RPMI7951 (cell line): Measurements from ENCODE around the gene CGA. TPM values are rescaled to one million over a fixed set of nuclear protein-coding genes. Genes with fewer than 3 reads are reported as not detected.

Source experiments
- DNase-seq: peaks from one replicate; pipeline ENCODE4 v3.0.0-alpha.2; 2012; ENCODE audit warnings: low read depth
- total RNA-seq: library from RNA; depleted of rRNA; stranded (reverse); fragments of >200 nt; shearing (Covaris generic); gene quantifications from 2 replicates; pipeline ENCODE4 v1.2.3, GENCODE V29; 2014; rRNA removed

Gene CGA
- total RNA-seq, 1 experiment from 2014 or later = not detected

GRCh38 chr6:87088076-87088475 lies 6.8 kb downstream of the CGA start:
- DNase-seq = no peak

GRCh38 chr6:87082160-87082721 lies 12.7 kb downstream of the CGA start:
- DNase-seq = no peak

- DNase-seq = peak; percentile 62
These were observed 15.8 kb downstream of the CGA start for GRCh38 chr6:87078983-87079616.

- DNase-seq = no peak
These were observed 19.7 kb downstream of the CGA start for GRCh38 chr6:87075168-87075567.

GRCh38 chr6:87074101-87074621 lies 20.7 kb downstream of the CGA start:
- no peak for DNase-seq

- DNase-seq = no peak
These were observed 23.2 kb downstream of the CGA start for GRCh38 chr6:87071683-87072082.

GRCh38 chr6:87070741-87071140 lies 24.2 kb downstream of the CGA start:
- no peak for DNase-seq

GRCh38 chr6:87068795-87069194 lies 26.1 kb downstream of the CGA start:
- DNase-seq = no peak

- DNase-seq = peak; percentile 51
These were observed 28.2 kb downstream of the CGA start for GRCh38 chr6:87066449-87067333.

- DNase-seq = no peak
These were observed 29.8 kb downstream of the CGA start for GRCh38 chr6:87065117-87065516.

GRCh38 chr6:87059943-87060342 lies 35.0 kb downstream of the CGA start:
- no peak for DNase-seq

- DNase-seq = no peak
These were observed 40.6 kb downstream of the CGA start for GRCh38 chr6:87054143-87054833.

GRCh38 chr6:87053312-87053711 lies 41.6 kb downstream of the CGA start:
- no peak for DNase-seq

- DNase-seq = no peak
These were observed 45.1 kb downstream of the CGA start for GRCh38 chr6:87049779-87050178.

- no peak for DNase-seq
These were observed 49.3 kb downstream of the CGA start for GRCh38 chr6:87045521-87046075.

- no peak for DNase-seq
These were observed 54.2 kb downstream of the CGA start for GRCh38 chr6:87040729-87041128.

Other genes with a start within 250 kb of the CGA start
- gene HTR1E, start 157.6 kb downstream of the CGA start, total RNA-seq = not detected in 2 replicates
- gene ZNF292, start 60.5 kb upstream of the CGA start, total RNA-seq = 13.3 and 26.8 TPM in 2 replicates
- 6.5 and 8.1 TPM in 2 replicates for gene SMIM8, start 227.5 kb upstream of the CGA start, total RNA-seq
- gene GJB7, start 234.2 kb upstream of the CGA start, total RNA-seq = not detected in 2 replicates
- gene C6orf163, start 249.7 kb upstream of the CGA start, total RNA-seq = 0.12 and 0.29 TPM in 2 replicates